ENCODE data around the gene USB1.
A peak's percentile ranks its signal among the peaks of the same experiment; 100 is the strongest.
"Not testable (repeated sequence)": the region's sequence is repeated elsewhere in the genome, so short reads cannot be mapped to it uniquely, and the experiment has no call there.

USB1 gene

GRCh38 chr16:57995721-57996405 lies 5.3 kb upstream of the USB1 start:
- DNase-seq, result no peak

- no peak for DNase-seq
Measured at GRCh38 chr16:57996406-57997175, 4.6 kb upstream of the USB1 start.

GRCh38 chr16:57997176-57997527 lies 4.1 kb upstream of the USB1 start:
- no peak for DNase-seq

- DNase-seq, result no peak
Measured at GRCh38 chr16:57997528-57998265, 3.5 kb upstream of the USB1 start.

- DNase-seq, result peak; percentile 42
Measured at GRCh38 chr16:57998486-57998885, 2.7 kb upstream of the USB1 start.

- DNase-seq, result no peak
Measured at GRCh38 chr16:57998992-57999365, 2.2 kb upstream of the USB1 start.

GRCh38 chr16:57999366-57999970 lies 1.7 kb upstream of the USB1 start:
- DNase-seq, result peak; percentile 13 to 21

GRCh38 chr16:57999971-58000705 lies 1.1 kb upstream of the USB1 start, which contains the start of gene ZNF319:
Gene ZNF319, minus strand, starts transcription at chr16:58000672. Its CDS starts 2,407 bp downstream, at chr16:57998265.
- DNase-seq, result no peak

- DNase-seq, result no peak
Measured at GRCh38 chr16:58001781-58002415, 691 bp downstream of the USB1 start.

- DNase-seq, result no peak
Measured at GRCh38 chr16:58002416-58002800, 1.2 kb downstream of the USB1 start.

- no peak for DNase-seq
Measured at GRCh38 chr16:58002936-58003335, 1.7 kb downstream of the USB1 start.

GRCh38 chr16:58004736-58005135 lies 3.5 kb downstream of the USB1 start:
- not testable (repeated sequence) for DNase-seq

- no peak for DNase-seq
Measured at GRCh38 chr16:58009856-58010416, 8.7 kb downstream of the USB1 start.

- DNase-seq, result no peak
Measured at GRCh38 chr16:58010886-58011285, 9.7 kb downstream of the USB1 start.

- no peak for DNase-seq
Measured at GRCh38 chr16:58011652-58012051, 10.4 kb downstream of the USB1 start.

- DNase-seq, result no peak
Measured at GRCh38 chr16:58012481-58012880, 11.3 kb downstream of the USB1 start.

GRCh38 chr16:58013201-58013956 lies 12.2 kb downstream of the USB1 start:
- DNase-seq, result no peak

GRCh38 chr16:58016840-58017446 lies 15.7 kb downstream of the USB1 start:
- DNase-seq, result no peak

- no peak for DNase-seq
Measured at GRCh38 chr16:58018803-58019202, 17.6 kb downstream of the USB1 start.

- DNase-seq, result no peak
Measured at GRCh38 chr16:58019866-58020538, 18.8 kb downstream of the USB1 start.
